ENCODE data around the gene RAD51D. TPM values are rescaled to one million over a fixed set of nuclear protein-coding genes. Genes with fewer than 3 reads are reported as not detected.
"Not testable (repeated sequence)": the region's sequence is repeated elsewhere in the genome, so short reads cannot be mapped to it uniquely, and the experiment has no call there.

Gene RAD51D
- total RNA-seq, 1 donor from 2014 or later: 16.9 TPM

- intact Hi-C loops (cut with DNase I): no loop called here
- no peak for DNase-seq (ENCODE audit: low spot score)
- ATAC-seq: no peak
These were observed 25.2 kb upstream of the RAD51D start for GRCh38 chr17:35144840-35145239.

- intact Hi-C loops (cut with DNase I): no loop called here
- ATAC-seq (peak; percentile 29), DNase-seq (ENCODE audit: low spot score) (no peak)
These were observed 22.8 kb upstream of the RAD51D start for GRCh38 chr17:35142467-35142796.

GRCh38 chr17:35141681-35142466 lies 22.2 kb upstream of the RAD51D start, which contains the start of gene NLE1:
Gene NLE1 (minus strand): TSS chr17:35142303. CDS start chr17:35142275, 28 bp downstream.
- peak; percentile 96 for ATAC-seq
- intact Hi-C loops (cut with DNase I): no loop called here
- DNase-seq (ENCODE audit: low spot score): peak; percentile 88

GRCh38 chr17:35138218-35138617 lies 18.6 kb upstream of the RAD51D start:
- no peak for DNase-seq (ENCODE audit: low spot score)
- ATAC-seq: no peak
- intact Hi-C loops (cut with DNase I): no loop called here

- ATAC-seq (no peak), DNase-seq (ENCODE audit: low spot score) (no peak)
- intact Hi-C loops (cut with DNase I): no loop called here
These were observed 15.7 kb upstream of the RAD51D start for GRCh38 chr17:35135322-35135721.

- no peak for ATAC-seq
These were observed 13.3 kb upstream of the RAD51D start for GRCh38 chr17:35132816-35133550.

GRCh38 chr17:35132099-35132498 lies 12.4 kb upstream of the RAD51D start:
- DNase-seq (ENCODE audit: low spot score): no peak
- no peak for ATAC-seq
- intact Hi-C loops (cut with DNase I): no loop called here

More at GRCh38 chr17:35132816-35133550, 13.3 kb upstream of the RAD51D start:
- intact Hi-C loops (cut with DNase I): no loop called here
- no peak for DNase-seq (ENCODE audit: low spot score)

GRCh38 chr17:35130392-35130791 lies 10.7 kb upstream of the RAD51D start:
- DNase-seq (ENCODE audit: low spot score) (no peak), ATAC-seq (no peak)
- intact Hi-C loops (cut with DNase I): no loop called here

- DNase-seq (ENCODE audit: low spot score): no peak
- intact Hi-C loops (cut with DNase I): no loop called here
- no peak for ATAC-seq
These were observed 10.3 kb upstream of the RAD51D start for GRCh38 chr17:35129973-35130351.

- no peak for ATAC-seq
- intact Hi-C loops (cut with DNase I): no loop called here
- DNase-seq (ENCODE audit: low spot score): no peak
These were observed 9.7 kb upstream of the RAD51D start for GRCh38 chr17:35129154-35129972.

- peak; percentile 77 for ATAC-seq
- DNase-seq (ENCODE audit: low spot score): no peak
- intact Hi-C loops (cut with DNase I): no loop called here
These were observed 8.3 kb upstream of the RAD51D start for GRCh38 chr17:35127751-35128514.

- DNase-seq (ENCODE audit: low spot score) (no peak), ATAC-seq (no peak)
- intact Hi-C loops (cut with DNase I): loop anchor here (5.0 kb wide), 1 partner anchor 704 kb away; no protein-coding TSS in a partner anchor
These were observed 1.7 kb upstream of the RAD51D start, which contains the start of gene FNDC8 for GRCh38 chr17:35121315-35121714. Gene FNDC8 (plus strand): TSS chr17:35121615. CDS start chr17:35121694, 79 bp downstream.

GRCh38 chr17:35117984-35118383 lies 1.7 kb downstream of the RAD51D start:
- ATAC-seq (no peak), DNase-seq (ENCODE audit: low spot score) (no peak)
- intact Hi-C loops (cut with DNase I): no loop called here

GRCh38 chr17:35116845-35117244 lies 2.8 kb downstream of the RAD51D start:
- no peak for DNase-seq (ENCODE audit: low spot score)
- intact Hi-C loops (cut with DNase I): no loop called here
- ATAC-seq: no peak

- DNase-seq (ENCODE audit: low spot score); intact Hi-C loops (cut with DNase I): not testable (repeated sequence)
These were observed 8.9 kb downstream of the RAD51D start for GRCh38 chr17:35110791-35111190.

GRCh38 chr17:35104844-35105450 lies 14.7 kb downstream of the RAD51D start:
- ATAC-seq (no peak), DNase-seq (ENCODE audit: low spot score) (no peak)
- intact Hi-C loops (cut with DNase I): no loop called here

More at GRCh38 chr17:35110791-35111190, 8.9 kb downstream of the RAD51D start:
- not testable (repeated sequence) for ATAC-seq

GRCh38 chr17:35103271-35103670 lies 16.4 kb downstream of the RAD51D start:
- DNase-seq (ENCODE audit: low spot score) (peak; percentile 33), ATAC-seq (no peak)
- intact Hi-C loops (cut with DNase I): no loop called here

- ATAC-seq (no peak), DNase-seq (ENCODE audit: low spot score) (no peak)
- intact Hi-C loops (cut with DNase I): no loop called here
These were observed 17.9 kb downstream of the RAD51D start for GRCh38 chr17:35101725-35102124.
